ENCODE results near the gene HPD. TPM values are rescaled to one million over a fixed set of nuclear protein-coding genes. Genes with fewer than 3 reads are reported as not detected.

Gene HPD
- total and polyA plus RNA-seq, 2 donors (not counting 1 experiment from before 2014, with no cell fraction given), result 0.17 to 0.36 TPM

GRCh38 chr12:121806546-121807423 is 51.9 kb downstream of the HPD start:
- TF ChIP-seq EZH2 (IDR thresholded peaks at IDR 0.05; ENCODE audit: low read length, missing control alignments), result no peak
- TF ChIP-seq, protein P1, sequence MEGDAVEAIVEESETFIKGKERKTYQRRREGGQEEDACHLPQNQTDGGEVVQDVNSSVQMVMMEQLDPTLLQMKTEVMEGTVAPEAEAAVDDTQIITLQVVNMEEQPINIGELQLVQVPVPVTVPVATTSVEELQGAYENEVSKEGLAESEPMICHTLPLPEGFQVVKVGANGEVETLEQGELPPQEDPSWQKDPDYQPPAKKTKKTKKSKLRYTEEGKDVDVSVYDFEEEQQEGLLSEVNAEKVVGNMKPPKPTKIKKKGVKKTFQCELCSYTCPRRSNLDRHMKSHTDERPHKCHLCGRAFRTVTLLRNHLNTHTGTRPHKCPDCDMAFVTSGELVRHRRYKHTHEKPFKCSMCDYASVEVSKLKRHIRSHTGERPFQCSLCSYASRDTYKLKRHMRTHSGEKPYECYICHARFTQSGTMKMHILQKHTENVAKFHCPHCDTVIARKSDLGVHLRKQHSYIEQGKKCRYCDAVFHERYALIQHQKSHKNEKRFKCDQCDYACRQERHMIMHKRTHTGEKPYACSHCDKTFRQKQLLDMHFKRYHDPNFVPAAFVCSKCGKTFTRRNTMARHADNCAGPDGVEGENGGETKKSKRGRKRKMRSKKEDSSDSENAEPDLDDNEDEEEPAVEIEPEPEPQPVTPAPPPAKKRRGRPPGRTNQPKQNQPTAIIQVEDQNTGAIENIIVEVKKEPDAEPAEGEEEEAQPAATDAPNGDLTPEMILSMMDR (conservative IDR thresholded peaks at IDR 0.05 in 1 of 2, IDR thresholded peaks at IDR 0.05 in 1 of 2; ENCODE audit: low read depth in 1 of 2, low read length in 2 of 2), result no peak
- peak overlapping the region; percentile 57 for H3K27ac ChIP-seq (ENCODE audit: insufficient read depth, low read length)
- H3K9ac ChIP-seq (ENCODE audit: insufficient read depth, low read length), result peak overlapping the region; percentile 17
- H3K79me2 ChIP-seq (ENCODE audit: control insufficient read depth, insufficient read depth, low read length), result peaks cover 79% of the 10 kb centered on the region
- peaks cover 14% of the 10 kb centered on the region for H3K4me1 ChIP-seq (ENCODE audit: control insufficient read depth, extremely low read depth, insufficient read depth, low read length)
- DNase-seq (ENCODE audit: low read depth in 2 of 2), result no peak
- peaks cover 29% of the 10 kb centered on the region for H3K36me3 ChIP-seq (ENCODE audit: control insufficient read depth, insufficient read depth, low read length)
- no peak overlapping the region for H2AFZ ChIP-seq (ENCODE audit: low read length)
- H4K20me1 ChIP-seq (ENCODE audit: control insufficient read depth, extremely low read depth, insufficient read depth, low read length), result no peaks in the 10 kb centered on the region
- H3K27me3 ChIP-seq (ENCODE audit: control insufficient read depth, insufficient read depth, low read length), result no peaks in the 10 kb centered on the region
- H3K9me3 ChIP-seq (ENCODE audit: control insufficient read depth, insufficient read depth, low read depth, low read length), result no peaks in the 10 kb centered on the region
- peak overlapping the region; percentile 79 to 87 (median 83) for H3K4me3 ChIP-seq (replicated peaks in 1 of 4; ENCODE audit: control extremely low read depth in 1 of 4, insufficient read depth in 1 of 4, low read depth in 3 of 4, low read length in 4 of 4)
- peak overlapping the region; percentile 100 for H3K4me2 ChIP-seq (ENCODE audit: extremely low read depth, insufficient read depth, low read length)

GRCh38 chr12:121806009-121806545 is 52.6 kb downstream of the HPD start:
- peak overlapping the region; percentile 57 for H3K27ac ChIP-seq (ENCODE audit: insufficient read depth, low read length)
- no peaks in the 10 kb centered on the region for H3K9me3 ChIP-seq (ENCODE audit: control insufficient read depth, insufficient read depth, low read depth, low read length)
- H2AFZ ChIP-seq (ENCODE audit: low read length), result no peak overlapping the region

More at GRCh38 chr12:121806009-121806545, 52.6 kb downstream of the HPD start:
- TF ChIP-seq, protein P1 (conservative IDR thresholded peaks at IDR 0.05 in 1 of 2, IDR thresholded peaks at IDR 0.05 in 1 of 2; ENCODE audit: low read depth in 1 of 2, low read length in 2 of 2), result no peak
- TF ChIP-seq EZH2 (IDR thresholded peaks at IDR 0.05; ENCODE audit: low read length, missing control alignments), result no peak
- Histone ChIP-seq H3K79me2 (ENCODE audit: control insufficient read depth, insufficient read depth, low read length) (peaks cover 78% of the 10 kb centered on the region), H3K36me3 (ENCODE audit: control insufficient read depth, insufficient read depth, low read length) (peaks cover 26% of the 10 kb centered on the region), H4K20me1 (ENCODE audit: control insufficient read depth, extremely low read depth, insufficient read depth, low read length) (no peaks in the 10 kb centered on the region), H3K4me1 (ENCODE audit: control insufficient read depth, extremely low read depth, insufficient read depth, low read length) (peaks cover 8% of the 10 kb centered on the region), H3K4me2 (ENCODE audit: extremely low read depth, insufficient read depth, low read length) (peak overlapping the region; percentile 100), H3K27me3 (ENCODE audit: control insufficient read depth, insufficient read depth, low read length) (no peaks in the 10 kb centered on the region), H3K9ac (ENCODE audit: insufficient read depth, low read length) (peak overlapping the region; percentile 40), H3K4me3 (replicated peaks in 1 of 4; ENCODE audit: control extremely low read depth in 1 of 4, insufficient read depth in 1 of 4, low read depth in 3 of 4, low read length in 4 of 4) (peak overlapping the region; percentile 79 to 87 (median 83))
- DNase-seq (ENCODE audit: low read depth in 2 of 2), result no peak

Measured in fibroblast of lung (primary cell).